Mesendoderm (in vitro differentiated cells): ENCODE results near the gene PCTP.

Source experiments
- DNase-seq: peaks from one replicate; pipeline ENCODE4 v3.0.0; 2013
- H2AK5ac ChIP-seq: 2 replicates; pipeline ENCODE4 v1.6.1; 2013; ENCODE audit warnings: low read length, inconsistent platforms
- H2BK120ac ChIP-seq: 2 replicates; pipeline ENCODE4 v1.6.1; 2013; ENCODE audit warnings: low read depth, mild to moderate bottlenecking, low read length, moderate library complexity, mixed read lengths
- H2BK15ac ChIP-seq: replicated peaks from 2 replicates; pipeline ENCODE4 v1.6.1; 2013; ENCODE audit warnings: low read depth, mild to moderate bottlenecking, moderate library complexity
- H2BK5ac ChIP-seq: 2 replicates; pipeline ENCODE4 v1.6.1; 2013; ENCODE audit warnings: low read length, inconsistent platforms
- H3K18ac ChIP-seq: 2 replicates; pipeline ENCODE4 v1.6.1; 2013; ENCODE audit warnings: mild to moderate bottlenecking, low read length, mixed read lengths
- H3K23ac ChIP-seq: one replicate; pipeline ENCODE4 v1.6.1; 2013; ENCODE audit warnings: low read length
- H3K27ac ChIP-seq: 2 replicates; pipeline ENCODE4 v1.5.1; 2013; ENCODE audit warnings: low read depth, mild to moderate bottlenecking, inconsistent platforms, low read length, moderate library complexity
- H3K27me3 ChIP-seq: 2 replicates; pipeline ENCODE4 v1.6.1; 2013; ENCODE audit warnings: low read length, control low read depth, mild to moderate bottlenecking, inconsistent platforms; ENCODE audit not compliant: insufficient read depth, poor library complexity
- H3K36me3 ChIP-seq: 2 replicates; pipeline ENCODE4 v1.6.1; 2013; ENCODE audit warnings: low read length, inconsistent platforms; ENCODE audit not compliant: control insufficient read depth, insufficient read depth
- H3K4ac ChIP-seq: one replicate; pipeline ENCODE4 v1.6.1; 2013; ENCODE audit warnings: low read depth, mild to moderate bottlenecking, low read length, moderate library complexity
- H3K4me1 ChIP-seq: 2 replicates; pipeline ENCODE4 v1.6.1; 2013; ENCODE audit warnings: low read depth, low read length, inconsistent platforms; ENCODE audit not compliant: control insufficient read depth
- H3K4me2 ChIP-seq: 2 replicates; pipeline ENCODE4 v1.6.1; 2013; ENCODE audit warnings: low read length
- H3K4me3 ChIP-seq: 2 replicates; pipeline ENCODE4 v1.5.1; 2013; ENCODE audit warnings: mild to moderate bottlenecking, low read length
- H3K56ac ChIP-seq: one replicate; pipeline ENCODE4 v1.6.1; 2013; ENCODE audit warnings: low read length
- H3K79me1 ChIP-seq: 2 replicates; pipeline ENCODE4 v1.6.1; 2013; ENCODE audit warnings: low read length, inconsistent platforms
- H3K79me2 ChIP-seq: 2 replicates; pipeline ENCODE4 v1.6.1; 2013; ENCODE audit warnings: mild to moderate bottlenecking, low read length; ENCODE audit not compliant: control insufficient read depth, insufficient read depth
- H3K9ac ChIP-seq: 2 replicates; pipeline ENCODE4 v1.6.1; 2013; ENCODE audit warnings: low read length, inconsistent platforms
- H4K5ac ChIP-seq: one replicate; pipeline ENCODE4 v1.6.1; 2013; ENCODE audit warnings: low read length
- H4K8ac ChIP-seq: one replicate; pipeline ENCODE4 v1.6.1; 2013; ENCODE audit warnings: low read depth, mild to moderate bottlenecking, control low read depth, low read length, moderate library complexity
- WGBS: extraction: QIAGEN DNeasy Blood & Tissue Kit; methylation state at CpG from one replicate; pipeline ENCODE4 v1.1.7; 2013; ENCODE audit warnings: low lambda C conversion rate, missing lambda C conversion rate; ENCODE audit not compliant: insufficient coverage; ENCODE audit errors: extremely low coverage; 5-methylcytosine and 5-hydroxymethylcytosine counted together

The PCTP gene

GRCh38 chr17:55777471-55777971, 26.7 kb downstream of the PCTP start:
- WGBS, result no CpG with 5 or more reads among the region's 2 CpGs
- H3K4me3 ChIP-seq, result no peak overlapping the region
- no peaks in the 10 kb centered on the region for H3K27me3 ChIP-seq

GRCh38 chr17:55778389-55779118, 27.7 kb downstream of the PCTP start:
- no CpG with 5 or more reads among the region's 6 CpGs for WGBS

More at GRCh38 chr17:55777471-55777971, 26.7 kb downstream of the PCTP start:
- Histone ChIP-seq H3K79me2 (no peaks in the 10 kb centered on the region), H2BK5ac (no peak overlapping the region), H2BK120ac (no peak overlapping the region), H3K4me1 (no peaks in the 10 kb centered on the region), H3K27ac (no peak overlapping the region), H3K4me2 (no peak overlapping the region), H2AK5ac (no peak overlapping the region), H3K56ac (no peak overlapping the region), H2BK15ac (no peak overlapping the region), H3K9ac (no peak overlapping the region), H3K36me3 (no peaks in the 10 kb centered on the region), H4K8ac (no peak overlapping the region), H3K79me1 (no peaks in the 10 kb centered on the region), H3K23ac (no peak overlapping the region), H3K18ac (no peak overlapping the region), H3K4ac (no peak overlapping the region), H4K5ac (no peak overlapping the region)
- DNase-seq, result no peak

GRCh38 chr17:55783684-55784245, 32.9 kb downstream of the PCTP start:
- H4K5ac ChIP-seq, result no peak overlapping the region
- H3K36me3 ChIP-seq, result no peaks in the 10 kb centered on the region
- no peak overlapping the region for H3K18ac ChIP-seq
- no peaks in the 10 kb centered on the region for H3K4me1 ChIP-seq
- no peaks in the 10 kb centered on the region for H3K79me1 ChIP-seq
- no peak overlapping the region for H2AK5ac ChIP-seq
- H3K23ac ChIP-seq, result no peak overlapping the region
- H3K27me3 ChIP-seq, result no peaks in the 10 kb centered on the region
- no peaks in the 10 kb centered on the region for H3K79me2 ChIP-seq
- H2BK120ac ChIP-seq, result no peak overlapping the region
- no peak overlapping the region for H3K9ac ChIP-seq
- H2BK15ac ChIP-seq, result no peak overlapping the region
- no peak overlapping the region for H4K8ac ChIP-seq
- no peak overlapping the region for H3K4ac ChIP-seq
- no peak overlapping the region for H2BK5ac ChIP-seq
- H3K27ac ChIP-seq, result peak overlapping the region; percentile 26
- H3K4me2 ChIP-seq, result no peak overlapping the region
- DNase-seq, result peak; percentile 68
- H3K4me3 ChIP-seq, result no peak overlapping the region
- H3K56ac ChIP-seq, result no peak overlapping the region
- no CpG with 5 or more reads among the region's 16 CpGs for WGBS

More at GRCh38 chr17:55778389-55779118, 27.7 kb downstream of the PCTP start:
- no peak overlapping the region for H4K8ac ChIP-seq
- H3K36me3 ChIP-seq, result no peaks in the 10 kb centered on the region
- H2BK15ac ChIP-seq, result no peak overlapping the region
- H3K79me1 ChIP-seq, result no peaks in the 10 kb centered on the region
- no peak overlapping the region for H3K4me2 ChIP-seq
- H3K79me2 ChIP-seq, result no peaks in the 10 kb centered on the region
- no peak overlapping the region for H3K56ac ChIP-seq
- DNase-seq, result no peak
- no peak overlapping the region for H3K4me3 ChIP-seq
- H3K9ac ChIP-seq, result no peak overlapping the region
- no peak overlapping the region for H2BK120ac ChIP-seq
- no peaks in the 10 kb centered on the region for H3K4me1 ChIP-seq
- no peak overlapping the region for H2AK5ac ChIP-seq
- no peak overlapping the region for H3K23ac ChIP-seq
- H2BK5ac ChIP-seq, result no peak overlapping the region
- no peak overlapping the region for H3K4ac ChIP-seq
- H3K27me3 ChIP-seq, result no peaks in the 10 kb centered on the region
- no peak overlapping the region for H3K27ac ChIP-seq
- H4K5ac ChIP-seq, result no peak overlapping the region
- no peak overlapping the region for H3K18ac ChIP-seq

- H3K23ac ChIP-seq, result no peak overlapping the region
- H3K9ac ChIP-seq, result no peak overlapping the region
- peak overlapping the region; percentile 60 for H3K18ac ChIP-seq
- no peak overlapping the region for H3K56ac ChIP-seq
- peak overlapping the region; percentile 17 for H3K27ac ChIP-seq
- no peak overlapping the region for H4K5ac ChIP-seq
- H2BK120ac ChIP-seq, result no peak overlapping the region
- no peaks in the 10 kb centered on the region for H3K36me3 ChIP-seq
- no peak for DNase-seq
- H2BK15ac ChIP-seq, result no peak overlapping the region
- no peaks in the 10 kb centered on the region for H3K27me3 ChIP-seq
- no peaks in the 10 kb centered on the region for H3K79me1 ChIP-seq
- no peak overlapping the region for H4K8ac ChIP-seq
- no peaks in the 10 kb centered on the region for H3K4me1 ChIP-seq
- no peak overlapping the region for H3K4me2 ChIP-seq
- no peak overlapping the region for H2BK5ac ChIP-seq
- WGBS, result no CpG with 5 or more reads among the region's 2 CpGs
- H3K4me3 ChIP-seq, result no peak overlapping the region
- H3K79me2 ChIP-seq, result no peaks in the 10 kb centered on the region
- no peak overlapping the region for H3K4ac ChIP-seq
- no peak overlapping the region for H2AK5ac ChIP-seq
These were observed 33.8 kb downstream of the PCTP start for GRCh38 chr17:55784666-55785065.

- no peak overlapping the region for H3K23ac ChIP-seq
- no peak overlapping the region for H4K5ac ChIP-seq
- H3K79me1 ChIP-seq, result no peaks in the 10 kb centered on the region
- H3K27me3 ChIP-seq, result no peaks in the 10 kb centered on the region
- H3K4me1 ChIP-seq, result no peaks in the 10 kb centered on the region
- H4K8ac ChIP-seq, result no peak overlapping the region
- no peaks in the 10 kb centered on the region for H3K79me2 ChIP-seq
- no peak overlapping the region for H3K4me3 ChIP-seq
- 100% methylated on average over 1 of the region's 1 CpG for WGBS
- no peak overlapping the region for H2BK120ac ChIP-seq
- H2AK5ac ChIP-seq, result no peak overlapping the region
- H3K56ac ChIP-seq, result no peak overlapping the region
- H3K27ac ChIP-seq, result peak overlapping the region; percentile 17
- no peak overlapping the region for H3K4ac ChIP-seq
- H2BK5ac ChIP-seq, result no peak overlapping the region
- no peak overlapping the region for H3K18ac ChIP-seq
- DNase-seq, result no peak
- no peak overlapping the region for H3K9ac ChIP-seq
- H3K36me3 ChIP-seq, result no peaks in the 10 kb centered on the region
- H2BK15ac ChIP-seq, result no peak overlapping the region
- no peak overlapping the region for H3K4me2 ChIP-seq
These were observed 34.3 kb downstream of the PCTP start for GRCh38 chr17:55785181-55785580.
